SK-N-MC (cell line): ENCODE measurements around the gene LAG3.

Experiments
- EZH2 ChIP-seq: fragments of 200-600 bp; sonication (generic); IDR thresholded peaks from one replicate; pipeline ENCODE4 v1.6.1; 2017; ENCODE audit warnings: antibody characterized with exemption
- FOXP2 ChIP-seq: optimal IDR thresholded peaks from 2 replicates; pipeline ENCODE3; 2011; ENCODE audit warnings: mild to moderate bottlenecking, moderate library complexity; ENCODE audit not compliant: insufficient read depth; ENCODE audit errors: extremely low read length, control extremely low read depth
- POLR2AphosphoS5 ChIP-seq: IDR thresholded peaks from 2 replicates; pipeline ENCODE4 v1.6.1; 2012; ENCODE audit warnings: mild to moderate bottlenecking, low read depth, low read length, borderline replicate concordance

- no peak for TF ChIP-seq POLR2AphosphoS5
- no peak for TF ChIP-seq EZH2
- TF ChIP-seq FOXP2 = no peak
These were observed 18.5 kb upstream of the LAG3 start for GRCh38 chr12:6753772-6754356.
